ENCODE measurements around the gene SLC17A4. TPM values are rescaled to one million over a fixed set of nuclear protein-coding genes. Genes with fewer than 3 reads are reported as not detected.

Gene SLC17A4
- total and polyA plus RNA-seq, 2 donors (not counting 3 experiments of a cell fraction or from before 2014, with no cell fraction given), result not detected

- no peak overlapping the region for H3K9ac ChIP-seq (replicated peaks; ENCODE audit: extremely low read depth, insufficient read depth, low read length)
- dilution Hi-C loops (cut with MboI; ENCODE audit: extremely low pct_ligation_motif_present, low sequenced_read_pairs) (no loop called here), intact Hi-C loops (cut with micrococcal nuclease) (loop anchor here (1.0 to 2.0 kb wide), 4 partner anchors 102 to 215 kb away; no protein-coding TSS in a partner anchor)
- H3K9me3 ChIP-seq (replicated peaks; ENCODE audit: control insufficient read depth, insufficient read depth, low read length), result no peaks in the 10 kb centered on the region
- H3K27ac ChIP-seq (ENCODE audit: insufficient read depth, low read depth, low read length), result no peak overlapping the region
- POLR2A ChIA-PET, result no interaction called here
- no peaks in the 10 kb centered on the region for H4K20me1 ChIP-seq (replicated peaks; ENCODE audit: control insufficient read depth, extremely low read depth, insufficient read depth, low read length)
- CTCF ChIA-PET, result interaction anchor here (0.9 to 5.7 kb wide), 25 partner anchors 9 to 229 kb away, joined by 3 to 83 read pairs (median 5); partner anchors contain the start of gene TRIM38
- no peaks in the 10 kb centered on the region for H3K9me1 ChIP-seq (replicated peaks; ENCODE audit: control insufficient read depth, extremely low read depth, insufficient read depth, low read length)
- H3K27me3 ChIP-seq (ENCODE audit: control insufficient read depth in 2 of 2, insufficient read depth in 2 of 2, low read length in 2 of 2), result no peaks in the 10 kb centered on the region
- H3K79me2 ChIP-seq (ENCODE audit: control insufficient read depth, insufficient read depth, low read length), result no peaks in the 10 kb centered on the region
- no TSS peak for BruUV-seq (replicated peaks)
- FAIRE-seq, result peak; percentile 33
- peak; percentile 63 to 64 for TF ChIP-seq CTCF (IDR thresholded peaks at IDR 0.05; ENCODE audit: extremely low read depth in 1 of 2, insufficient read depth in 1 of 2, low read depth in 1 of 2, low read length in 2 of 2)
- no peak for TF ChIP-seq GATA2 (IDR thresholded peaks at IDR 0.05; ENCODE audit: insufficient read depth, insufficient read length, low read depth, low read length)
- H3K4me1 ChIP-seq (ENCODE audit: control insufficient read depth, extremely low read depth, insufficient read depth, low read length), result no peaks in the 10 kb centered on the region
- DNase-seq (ENCODE audit: low read depth, low spot score), result peak; percentile 69
- H3K4me2 ChIP-seq (ENCODE audit: insufficient read depth, low read length), result no peak overlapping the region
- no peak overlapping the region for H3K4me3 ChIP-seq (replicated peaks in 1 of 3; ENCODE audit: insufficient read depth in 1 of 3, low read depth in 1 of 3, low read length in 3 of 3)
- no peak overlapping the region for H2AFZ ChIP-seq (ENCODE audit: low read depth, low read length)
- no peaks in the 10 kb centered on the region for H3K36me3 ChIP-seq (ENCODE audit: control insufficient read depth in 2 of 2, extremely low read depth in 1 of 2, insufficient read depth in 2 of 2, low read length in 2 of 2)
Measured at GRCh38 chr6:25788305-25788922, 33.9 kb downstream of the SLC17A4 start.

- H4K20me1 ChIP-seq (replicated peaks; ENCODE audit: control insufficient read depth, extremely low read depth, insufficient read depth, low read length), result no peaks in the 10 kb centered on the region
- DNase-seq (ENCODE audit: low read depth, low spot score) (no peak), FAIRE-seq (no peak)
- no peak overlapping the region for H3K27ac ChIP-seq (ENCODE audit: insufficient read depth, low read depth, low read length)
- H3K9ac ChIP-seq (replicated peaks; ENCODE audit: extremely low read depth, insufficient read depth, low read length), result no peak overlapping the region
- CTCF ChIA-PET, result interaction anchor here (0.6 to 5.7 kb wide), 25 partner anchors 10 to 566 kb away, joined by 3 to 83 read pairs (median 4); partner anchors contain the start of gene TRIM38
- H2AFZ ChIP-seq (ENCODE audit: low read depth, low read length), result no peak overlapping the region
- POLR2A ChIA-PET, result no interaction called here
- H3K36me3 ChIP-seq (ENCODE audit: control insufficient read depth in 2 of 2, extremely low read depth in 1 of 2, insufficient read depth in 2 of 2, low read length in 2 of 2), result no peaks in the 10 kb centered on the region
- no peaks in the 10 kb centered on the region for H3K4me1 ChIP-seq (ENCODE audit: control insufficient read depth, extremely low read depth, insufficient read depth, low read length)
- H3K9me3 ChIP-seq (replicated peaks; ENCODE audit: control insufficient read depth, insufficient read depth, low read length), result no peaks in the 10 kb centered on the region
- intact Hi-C loops (cut with micrococcal nuclease), result loop anchor here (2.0 kb wide), 1 partner anchor 203 kb away; no protein-coding TSS in a partner anchor
- H3K4me3 ChIP-seq (replicated peaks in 1 of 3; ENCODE audit: insufficient read depth in 1 of 3, low read depth in 1 of 3, low read length in 3 of 3), result no peak overlapping the region
- H3K27me3 ChIP-seq (ENCODE audit: control insufficient read depth in 2 of 2, insufficient read depth in 2 of 2, low read length in 2 of 2), result peaks cover 0 to 2% of the 10 kb centered on the region in 2 experiments
- no TSS peak for BruUV-seq (replicated peaks)
- H3K79me2 ChIP-seq (ENCODE audit: control insufficient read depth, insufficient read depth, low read length), result no peaks in the 10 kb centered on the region
- no peak for TF ChIP-seq JUN (IDR thresholded peaks at IDR 0.05; ENCODE audit: borderline replicate concordance, insufficient read depth, insufficient read length, low read depth)
- TF ChIP-seq POLR2AphosphoS5 (IDR thresholded peaks at IDR 0.05; ENCODE audit: insufficient read depth, low read depth, low read length), result no peak
- no peak for TF ChIP-seq EZH2 (IDR thresholded peaks at IDR 0.05; ENCODE audit: borderline replicate concordance, low read depth, low read length, severe bottlenecking)
- TF ChIP-seq FOS (IDR thresholded peaks at IDR 0.05; ENCODE audit: borderline replicate concordance, insufficient read depth, low read length), result no peak
- TF ChIP-seq GATA2 (IDR thresholded peaks at IDR 0.05; ENCODE audit: insufficient read depth, insufficient read length, low read depth, low read length), result no peak
- TF ChIP-seq MYC (IDR thresholded peaks at IDR 0.05; ENCODE audit: low read depth, low read length), result no peak
- no peak for TF ChIP-seq CTCF (IDR thresholded peaks at IDR 0.05; ENCODE audit: extremely low read depth in 1 of 2, insufficient read depth in 1 of 2, low read depth in 1 of 2, low read length in 2 of 2)
- TF ChIP-seq POLR2A (IDR thresholded peaks at IDR 0.05; ENCODE audit: low read depth, low read length), result no peak
- no peak for TF ChIP-seq MAX (IDR thresholded peaks at IDR 0.05; ENCODE audit: insufficient read depth, insufficient read length)
- no peak overlapping the region for H3K4me2 ChIP-seq (ENCODE audit: insufficient read depth, low read length)
- H3K9me1 ChIP-seq (replicated peaks; ENCODE audit: control insufficient read depth, extremely low read depth, insufficient read depth, low read length), result no peaks in the 10 kb centered on the region
- dilution Hi-C loops (cut with MboI; ENCODE audit: extremely low pct_ligation_motif_present, low sequenced_read_pairs), result no loop called here
Measured at GRCh38 chr6:25789475-25789874, 34.9 kb downstream of the SLC17A4 start.
